ENCODE data around the gene GATA3.

Gene GATA3

DNA sequence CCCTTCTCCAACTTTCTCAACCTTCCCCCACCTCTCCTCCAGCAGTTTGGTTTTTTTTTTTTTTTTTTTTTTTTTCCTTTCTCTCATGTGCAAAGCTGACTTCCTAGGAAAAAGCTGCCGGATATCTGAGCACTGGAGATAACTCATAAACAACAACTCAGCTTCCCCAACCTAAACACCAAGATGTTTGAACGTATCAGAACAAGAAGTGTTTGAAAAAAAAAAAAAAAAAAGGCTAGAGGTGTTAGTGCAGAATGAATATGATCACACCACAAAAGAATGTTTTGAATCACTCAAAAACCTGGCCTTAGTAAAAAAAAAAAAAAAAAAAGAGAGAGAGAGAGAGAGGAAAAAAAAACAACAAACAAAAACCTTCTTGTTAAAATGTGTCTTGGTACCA, 11.2 kb downstream of the GATA3 start:
- TF ChIP-seq, protein P1, sequence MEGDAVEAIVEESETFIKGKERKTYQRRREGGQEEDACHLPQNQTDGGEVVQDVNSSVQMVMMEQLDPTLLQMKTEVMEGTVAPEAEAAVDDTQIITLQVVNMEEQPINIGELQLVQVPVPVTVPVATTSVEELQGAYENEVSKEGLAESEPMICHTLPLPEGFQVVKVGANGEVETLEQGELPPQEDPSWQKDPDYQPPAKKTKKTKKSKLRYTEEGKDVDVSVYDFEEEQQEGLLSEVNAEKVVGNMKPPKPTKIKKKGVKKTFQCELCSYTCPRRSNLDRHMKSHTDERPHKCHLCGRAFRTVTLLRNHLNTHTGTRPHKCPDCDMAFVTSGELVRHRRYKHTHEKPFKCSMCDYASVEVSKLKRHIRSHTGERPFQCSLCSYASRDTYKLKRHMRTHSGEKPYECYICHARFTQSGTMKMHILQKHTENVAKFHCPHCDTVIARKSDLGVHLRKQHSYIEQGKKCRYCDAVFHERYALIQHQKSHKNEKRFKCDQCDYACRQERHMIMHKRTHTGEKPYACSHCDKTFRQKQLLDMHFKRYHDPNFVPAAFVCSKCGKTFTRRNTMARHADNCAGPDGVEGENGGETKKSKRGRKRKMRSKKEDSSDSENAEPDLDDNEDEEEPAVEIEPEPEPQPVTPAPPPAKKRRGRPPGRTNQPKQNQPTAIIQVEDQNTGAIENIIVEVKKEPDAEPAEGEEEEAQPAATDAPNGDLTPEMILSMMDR (IDR thresholded peaks at IDR 0.05; ENCODE audit: low read depth, low read length): no peak
- H3K4me3 ChIP-seq (replicated peaks in 1 of 2; ENCODE audit: low read depth in 2 of 2, low read length in 2 of 2): no peak overlapping the region
- DNase-seq (ENCODE audit: low read depth in 2 of 2): peak in 1 of 2 donors; percentile 45

- no peak overlapping the region for H3K4me3 ChIP-seq (replicated peaks in 1 of 2; ENCODE audit: low read depth in 2 of 2, low read length in 2 of 2)
- no peak for DNase-seq (ENCODE audit: low read depth in 2 of 2)
- TF ChIP-seq, protein P1 (IDR thresholded peaks at IDR 0.05; ENCODE audit: low read depth, low read length): no peak
Measured at GRCh38 chr10:8066124-8066523, 11.6 kb downstream of the GATA3 start.

GRCh38 chr10:8066797-8067196, 12.3 kb downstream of the GATA3 start:
- DNase-seq (ENCODE audit: low read depth in 2 of 2): no peak
- H3K4me3 ChIP-seq (replicated peaks in 1 of 2; ENCODE audit: low read depth in 2 of 2, low read length in 2 of 2): no peak overlapping the region
- TF ChIP-seq, protein P1 (IDR thresholded peaks at IDR 0.05; ENCODE audit: low read depth, low read length): no peak

GRCh38 chr10:8069108-8069507, 14.6 kb downstream of the GATA3 start:
- DNase-seq (ENCODE audit: low read depth in 2 of 2): no peak
- H3K4me3 ChIP-seq (replicated peaks in 1 of 2; ENCODE audit: low read depth in 2 of 2, low read length in 2 of 2): no peak overlapping the region
- TF ChIP-seq, protein P1 (IDR thresholded peaks at IDR 0.05; ENCODE audit: low read depth, low read length): no peak

GRCh38 chr10:8069627-8070026, 15.1 kb downstream of the GATA3 start:
- DNase-seq (ENCODE audit: low read depth in 2 of 2): no peak
- TF ChIP-seq, protein P1 (IDR thresholded peaks at IDR 0.05; ENCODE audit: low read depth, low read length): no peak
- no peak overlapping the region for H3K4me3 ChIP-seq (replicated peaks in 1 of 2; ENCODE audit: low read depth in 2 of 2, low read length in 2 of 2)

- DNase-seq (ENCODE audit: low read depth in 2 of 2): no peak
- TF ChIP-seq, protein P1 (IDR thresholded peaks at IDR 0.05; ENCODE audit: low read depth, low read length): no peak
- no peak overlapping the region for H3K4me3 ChIP-seq (replicated peaks in 1 of 2; ENCODE audit: low read depth in 2 of 2, low read length in 2 of 2)
Measured at GRCh38 chr10:8070440-8070839, 16.0 kb downstream of the GATA3 start.

GRCh38 chr10:8071006-8071405, 16.5 kb downstream of the GATA3 start:
- TF ChIP-seq, protein P1 (IDR thresholded peaks at IDR 0.05; ENCODE audit: low read depth, low read length): no peak
- H3K4me3 ChIP-seq (replicated peaks in 1 of 2; ENCODE audit: low read depth in 2 of 2, low read length in 2 of 2): no peak overlapping the region
- DNase-seq (ENCODE audit: low read depth in 2 of 2): no peak

Data from cardiac fibroblast (primary cell).